Stimulated activated naive CD8-positive, alpha-beta T cell treated with anti-CD3 and anti-CD28 coated beads, Interleukin-15, Interleukin-2, amounts not matched to agents 100 ng/mL and 50 ng/mL, for 24 hours (primary cell): ENCODE measurements around the gene CIDEC.

Source experiments
- H3K27ac Mint-ChIP-seq: one replicate; pipeline ENCODE4 v1.8.0; 2021; ENCODE audit warnings: mild to moderate bottlenecking, mixed read lengths
- H3K27me3 Mint-ChIP-seq: one replicate; pipeline ENCODE4 v1.8.0; 2021; ENCODE audit warnings: mixed read lengths
- H3K36me3 Mint-ChIP-seq: one replicate; pipeline ENCODE4 v1.8.0; 2021; ENCODE audit warnings: low read depth, mixed read lengths
- H3K4me1 Mint-ChIP-seq: one replicate; pipeline ENCODE4 v1.8.0; 2021; ENCODE audit warnings: low read depth, mixed read lengths
- H3K4me3 Mint-ChIP-seq: one replicate; pipeline ENCODE4 v1.8.0; 2021; ENCODE audit warnings: mild to moderate bottlenecking, mixed read lengths
- H3K9me3 Mint-ChIP-seq: one replicate; pipeline ENCODE4 v1.8.0; 2021; ENCODE audit warnings: mixed read lengths

CIDEC gene

GRCh38 chr3:9826815-9827573 lies 53.1 kb downstream of the CIDEC start:
- H3K4me1 Mint-ChIP-seq: peaks cover 8% of the 10 kb centered on the region
- peaks cover 17% of the 10 kb centered on the region for H3K36me3 Mint-ChIP-seq
- H3K4me3 Mint-ChIP-seq: no peak overlapping the region
- H3K9me3 Mint-ChIP-seq: no peaks in the 10 kb centered on the region
- no peaks in the 10 kb centered on the region for H3K27me3 Mint-ChIP-seq
- H3K27ac Mint-ChIP-seq: no peak overlapping the region

DNA sequence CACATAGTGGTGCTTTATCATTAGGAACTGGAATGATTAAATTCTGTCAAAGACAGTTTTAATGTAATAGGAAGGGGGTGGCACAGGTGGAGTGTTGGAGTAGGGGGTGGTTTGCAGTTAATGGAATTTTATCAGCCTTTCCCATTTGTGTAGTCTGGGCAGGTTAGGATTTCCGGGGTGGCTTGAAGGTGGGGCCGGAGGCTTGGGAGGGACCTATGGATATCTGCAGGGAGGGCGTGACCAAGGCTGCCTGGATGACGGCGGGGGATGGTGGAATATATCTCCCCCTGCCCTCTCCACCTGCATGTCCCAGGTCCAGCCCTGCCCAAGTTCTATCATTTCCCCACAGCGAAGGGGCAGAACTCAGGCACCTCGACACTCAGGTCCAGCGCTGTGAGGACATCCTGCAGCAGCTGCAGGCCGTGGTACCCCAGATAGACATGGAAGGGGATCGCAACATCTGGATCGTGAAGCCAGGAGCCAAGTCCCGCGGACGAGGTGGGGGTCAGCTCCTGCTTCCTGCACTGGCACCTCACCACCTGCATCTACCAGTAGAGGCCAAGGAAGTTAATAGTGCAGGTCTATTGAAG lies 54.5 kb downstream of the CIDEC start:
- Mint-ChIP-seq H3K36me3 (peaks cover 15% of the 10 kb centered on the region), H3K27ac (no peak overlapping the region), H3K27me3 (no peaks in the 10 kb centered on the region), H3K4me1 (no peaks in the 10 kb centered on the region), H3K4me3 (no peak overlapping the region), H3K9me3 (no peaks in the 10 kb centered on the region)

DNA sequence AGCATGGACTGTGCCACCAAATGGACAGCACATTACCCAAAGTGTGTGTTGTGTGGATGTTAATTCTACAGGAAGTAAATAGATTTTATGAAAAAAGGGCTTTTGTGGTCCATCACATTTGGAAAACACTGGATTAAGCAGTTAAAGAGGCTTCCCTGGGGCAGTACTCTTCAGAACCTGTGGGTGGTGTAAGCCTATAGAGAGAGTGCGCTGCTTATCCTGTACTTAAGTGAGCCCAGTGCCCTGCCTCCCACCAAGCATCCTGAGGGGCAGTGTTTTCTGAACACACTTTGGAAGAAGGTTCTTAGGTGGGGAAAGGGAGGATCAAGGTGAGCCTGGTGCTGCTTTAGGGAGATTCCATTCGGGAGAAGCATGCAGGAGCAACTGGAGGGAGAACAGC lies 59.1 kb downstream of the CIDEC start:
- Mint-ChIP-seq H3K27me3 (no peaks in the 10 kb centered on the region), H3K36me3 (peaks cover 6% of the 10 kb centered on the region), H3K4me1 (no peaks in the 10 kb centered on the region), H3K27ac (no peak overlapping the region), H3K4me3 (no peak overlapping the region), H3K9me3 (no peaks in the 10 kb centered on the region)

DNA sequence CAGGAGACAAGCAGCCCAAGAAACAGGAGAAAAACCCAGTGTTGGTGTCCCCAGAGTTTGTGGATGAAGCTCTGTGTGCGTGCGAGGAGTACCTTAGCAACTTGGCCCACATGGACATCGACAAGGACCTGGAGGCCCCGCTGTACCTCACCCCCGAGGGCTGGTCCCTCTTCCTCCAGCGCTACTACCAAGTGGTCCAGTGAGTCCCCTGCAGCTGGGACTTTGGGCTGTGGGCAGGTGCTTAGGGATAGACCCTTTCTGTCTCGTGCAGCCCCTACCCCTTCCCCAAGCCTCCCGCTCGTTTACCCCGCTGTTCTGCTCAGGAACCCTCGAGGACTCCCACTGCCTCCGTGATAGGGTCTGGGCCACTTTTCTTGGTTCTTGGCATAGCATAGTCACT lies 59.5 kb downstream of the CIDEC start:
- Mint-ChIP-seq H3K4me3 (no peak overlapping the region), H3K4me1 (no peaks in the 10 kb centered on the region), H3K27me3 (no peaks in the 10 kb centered on the region), H3K9me3 (no peaks in the 10 kb centered on the region), H3K27ac (no peak overlapping the region), H3K36me3 (peaks cover 6% of the 10 kb centered on the region)

GRCh38 chr3:9818666-9819335 lies 61.3 kb downstream of the CIDEC start:
- Mint-ChIP-seq H3K4me1 (no peaks in the 10 kb centered on the region), H3K9me3 (no peaks in the 10 kb centered on the region), H3K27ac (no peak overlapping the region), H3K36me3 (peaks cover 6% of the 10 kb centered on the region), H3K27me3 (no peaks in the 10 kb centered on the region), H3K4me3 (no peak overlapping the region)

DNA sequence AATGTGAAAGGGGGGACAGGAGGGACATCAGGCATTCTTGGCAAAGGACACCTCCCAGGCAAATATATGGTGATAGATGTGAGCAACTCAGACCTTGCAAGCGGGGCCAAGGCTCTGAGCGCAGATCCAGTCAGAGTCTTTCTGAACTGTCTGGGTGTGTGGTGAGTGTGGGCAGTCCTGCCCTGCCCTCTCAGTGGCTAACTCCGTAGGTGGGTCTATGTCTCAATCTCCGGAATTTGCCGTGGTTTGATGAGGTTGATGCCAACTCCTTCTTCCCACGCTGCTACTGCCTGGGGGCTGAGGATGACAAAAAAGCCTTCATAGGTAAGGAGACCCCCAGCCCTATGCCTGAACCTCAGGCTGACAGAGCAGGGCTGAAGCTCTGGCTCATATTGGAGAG lies 62.6 kb downstream of the CIDEC start:
- H3K27me3 Mint-ChIP-seq: no peaks in the 10 kb centered on the region
- peaks cover 12% of the 10 kb centered on the region for H3K36me3 Mint-ChIP-seq
- no peak overlapping the region for H3K27ac Mint-ChIP-seq
- no peak overlapping the region for H3K4me3 Mint-ChIP-seq
- H3K4me1 Mint-ChIP-seq: no peaks in the 10 kb centered on the region
- no peaks in the 10 kb centered on the region for H3K9me3 Mint-ChIP-seq
